Measurements from ENCODE around the gene PPARD. TPM values are rescaled to one million over a fixed set of nuclear protein-coding genes. Genes with fewer than 3 reads are reported as not detected.

The PPARD gene
- total RNA-seq = 11.2 and 14.0 TPM in 2 replicates

DNA sequence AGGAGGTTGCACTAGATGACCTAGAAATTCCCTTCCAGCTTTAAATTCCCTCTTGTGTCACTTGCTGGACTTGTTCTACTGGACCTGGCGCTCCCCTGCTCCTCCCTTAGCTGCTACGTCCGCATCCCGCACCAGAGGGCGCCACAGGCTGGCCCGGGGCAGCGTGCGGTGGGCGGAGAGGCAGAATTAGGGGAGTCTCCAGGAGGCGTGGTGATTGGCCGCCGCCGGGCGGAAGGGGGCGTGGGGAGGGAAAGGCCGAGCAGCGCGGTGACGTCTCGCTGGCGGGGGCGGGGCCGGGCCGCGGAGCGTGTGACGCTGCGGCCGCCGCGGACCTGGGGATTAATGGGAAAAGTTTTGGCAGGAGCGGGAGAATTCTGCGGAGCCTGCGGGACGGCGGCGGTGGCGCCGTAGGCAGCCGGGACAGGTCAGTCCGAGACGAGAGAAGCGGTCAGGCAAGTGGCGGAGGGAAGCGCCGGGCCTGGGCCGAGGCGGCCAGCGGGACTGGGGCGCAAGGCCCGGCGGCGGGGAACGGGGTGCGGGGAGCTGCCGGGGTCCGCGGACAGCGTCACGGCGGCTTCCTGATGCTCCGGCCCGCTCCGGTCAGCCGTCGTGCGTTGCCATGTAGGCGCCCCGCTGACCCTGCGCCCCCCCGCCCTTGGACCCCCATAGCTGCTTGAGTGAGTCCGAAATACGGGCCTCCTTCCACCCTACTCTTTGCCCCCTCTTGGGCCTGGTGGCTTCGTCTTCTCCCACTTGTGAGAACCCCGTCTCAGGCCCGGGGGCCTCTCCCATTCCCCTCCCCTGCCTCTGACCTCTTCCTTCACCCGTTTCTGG, at the start of gene PPARD:
PPARD (plus strand) TSS at position 301 of the 834 bp plus-strand sequence. CDS start 68,530 bp downstream, outside the sequence.

DNA sequence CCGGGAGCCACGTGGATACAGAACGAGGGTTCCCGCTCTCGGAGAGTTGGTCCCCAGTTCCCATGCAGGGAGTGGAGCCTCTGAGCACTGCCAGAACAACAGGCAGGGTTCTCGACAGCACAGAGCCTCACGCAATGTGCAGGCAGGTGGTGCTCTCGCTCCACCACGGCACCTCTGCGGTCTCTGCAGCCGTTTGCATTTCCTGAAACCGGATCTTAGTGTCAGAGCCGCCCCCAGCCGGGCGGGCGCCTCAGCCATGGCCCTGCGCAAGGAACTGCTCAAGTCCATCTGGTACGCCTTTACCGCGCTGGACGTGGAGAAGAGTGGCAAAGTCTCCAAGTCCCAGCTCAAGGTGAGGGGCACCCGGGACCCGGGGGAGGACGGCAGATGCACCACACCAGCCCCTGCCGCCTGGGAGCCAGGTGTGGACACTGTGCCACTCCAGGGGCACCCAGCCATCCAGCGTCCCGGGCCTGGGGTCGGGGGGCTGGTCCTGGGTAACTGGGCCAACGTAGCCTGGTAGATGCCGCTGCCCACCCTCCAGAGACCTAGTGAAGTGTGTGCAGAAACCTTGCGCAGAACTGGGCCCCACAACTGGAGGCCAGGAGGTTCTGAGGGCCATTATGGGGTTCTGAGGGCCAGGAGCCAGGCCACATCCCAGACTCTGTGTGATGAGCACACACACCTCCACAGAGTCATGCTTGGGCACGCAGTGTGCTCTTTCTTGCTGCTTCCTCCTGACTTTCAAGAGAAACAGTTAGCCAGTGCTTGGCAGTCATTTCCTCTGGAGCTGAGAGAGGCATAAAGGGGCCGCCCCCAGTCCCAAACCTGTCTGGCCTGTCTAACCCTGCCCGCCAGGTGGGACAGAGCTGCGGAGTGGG, 44.5 kb upstream of the PPARD start, which contains the start of gene DEF6:
DEF6 (plus strand) TSS at position 218 of the 881 bp plus-strand sequence; CDS start at position 257, 39 bp downstream.

DNA sequence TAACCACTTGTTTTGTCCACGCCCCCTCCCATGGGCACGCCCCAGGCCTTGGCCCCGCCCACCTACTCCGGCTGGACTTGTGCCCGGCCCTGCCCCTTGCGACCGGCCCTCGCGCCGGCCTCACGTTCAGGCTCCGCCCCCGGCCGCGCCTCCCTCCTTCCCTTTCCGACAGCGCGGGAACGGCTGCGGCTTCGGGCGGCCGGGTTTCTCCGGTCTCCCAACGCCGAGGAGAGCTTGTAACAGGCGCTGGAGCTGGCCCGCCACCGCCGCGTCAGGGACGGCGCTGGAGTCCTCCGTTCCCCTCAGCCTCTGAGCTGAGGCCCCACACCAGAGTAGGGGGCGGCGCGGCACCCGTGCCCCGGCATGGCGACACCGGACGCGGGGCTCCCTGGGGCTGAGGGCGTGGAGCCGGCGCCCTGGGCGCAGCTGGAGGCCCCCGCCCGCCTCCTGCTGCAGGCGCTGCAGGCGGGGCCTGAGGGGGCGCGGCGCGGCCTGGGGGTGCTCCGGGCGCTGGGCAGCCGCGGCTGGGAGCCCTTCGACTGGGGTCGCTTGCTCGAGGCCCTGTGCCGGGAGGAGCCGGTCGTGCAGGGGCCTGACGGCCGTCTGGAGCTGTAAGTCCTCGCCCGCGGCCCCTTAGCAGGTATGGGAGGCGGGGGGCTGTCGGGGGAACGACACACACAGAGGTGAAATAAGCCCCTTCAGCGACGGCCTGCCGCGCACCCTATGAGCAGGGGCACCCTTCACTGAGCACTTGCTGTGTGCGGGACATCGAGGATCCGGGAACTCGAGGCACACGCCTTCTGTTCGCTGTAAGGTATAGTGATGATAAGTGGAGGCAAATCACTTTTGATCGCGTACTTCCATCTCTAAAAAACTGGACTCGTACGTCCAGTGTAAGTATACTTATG, 110.1 kb downstream of the PPARD start, which contains the start of gene FANCE:
FANCE (plus strand) TSS at position 156 of the 908 bp plus-strand sequence; CDS start at position 364, 208 bp downstream.

DNA sequence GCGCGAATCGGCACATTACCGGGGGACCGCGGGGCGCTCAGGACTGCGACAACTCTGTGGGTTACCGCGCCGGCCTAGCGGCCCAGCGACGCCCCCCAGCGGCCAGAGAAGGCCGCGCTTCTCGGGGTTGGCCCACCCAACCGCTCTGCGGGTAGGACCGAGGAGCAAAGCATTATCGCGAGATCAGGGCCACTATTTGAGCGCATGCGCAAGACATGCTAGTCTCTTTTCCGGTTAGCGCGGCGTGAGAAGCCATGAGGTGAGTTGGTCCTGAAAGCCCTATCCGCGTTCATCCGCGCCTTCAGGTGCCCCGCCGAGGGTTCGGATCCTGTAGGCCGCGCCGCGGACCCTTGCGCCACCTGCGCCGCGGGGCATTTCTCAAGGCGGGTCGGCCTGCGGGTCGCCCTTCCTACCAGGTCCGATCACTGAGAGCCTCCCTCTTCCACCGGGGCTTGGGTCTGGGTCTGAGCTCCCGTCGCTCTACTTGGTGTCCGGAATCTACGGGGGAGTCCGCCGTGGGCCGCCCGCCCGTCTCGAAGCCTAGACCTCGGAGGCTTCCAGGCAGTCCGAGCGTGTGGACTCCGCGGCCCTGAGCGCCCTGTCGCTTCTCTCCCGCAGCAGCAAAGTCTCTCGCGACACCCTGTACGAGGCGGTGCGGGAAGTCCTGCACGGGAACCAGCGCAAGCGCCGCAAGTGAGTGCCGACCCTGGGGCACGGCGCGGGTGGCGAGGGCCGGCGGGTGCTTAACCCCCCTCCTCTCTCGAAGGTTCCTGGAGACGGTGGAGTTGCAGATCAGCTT, 126.0 kb downstream of the PPARD start, which contains the start of gene RPL10A:
RPL10A (plus strand) TSS at position 221 of the 799 bp plus-strand sequence; CDS start at position 255, 34 bp downstream.

Small RNA genes within 50 kb of the gene (small RNA-seq; reads per million reads assigned to genes)
- 2.1 reads per million, percentile 49 among the genes with 10 or more reads in this experiment for gene MIR7111

Other genes starting within 250 kb of the PPARD start
- 0.49 and 1.1 TPM in 2 replicates for gene TCP11, start 201.2 kb upstream of the PPARD start, total RNA-seq
- gene SCUBE3, start 128.6 kb upstream of the PPARD start, total RNA-seq = 3.0 and 9.4 TPM in 2 replicates
- 23.4 and 27.4 TPM in 2 replicates for gene ZNF76, start 82.8 kb upstream of the PPARD start, total RNA-seq
- gene DEF6, start 44.7 kb upstream of the PPARD start, total RNA-seq = 0.12 and 0.81 TPM in 2 replicates
- gene FANCE, start 109.8 kb downstream of the PPARD start, total RNA-seq = 7.5 and 9.6 TPM in 2 replicates
- gene RPL10A, start 125.8 kb downstream of the PPARD start, total RNA-seq = 850 and 964 TPM in 2 replicates
- gene TEAD3, start 154.5 kb downstream of the PPARD start, total RNA-seq = 16.0 and 18.3 TPM in 2 replicates
- gene TULP1, start 170.3 kb downstream of the PPARD start, total RNA-seq = not detected in 2 replicates

Data from hair follicle dermal papilla cell (primary cell).